Fibroblast of pulmonary artery (primary cell): ENCODE results near the gene STXBP6.

Experiments used
- DNase-seq: peaks from one replicate; pipeline ENCODE4 v3.0.0-alpha.2; 2010; ENCODE audit warnings: low read depth
- H3K4me3 ChIP-seq: replicated peaks from 2 replicates; pipeline ENCODE4 v1.5.1; 2011; ENCODE audit warnings: low read depth, mild to moderate bottlenecking, control low read depth, low read length, moderate library complexity
- CTCF ChIP-seq: IDR thresholded peaks from 2 replicates; pipeline ENCODE4 v1.5.1; 2011; ENCODE audit warnings: mild to moderate bottlenecking, control low read depth, low read length, inconsistent platforms; ENCODE audit errors: missing control alignments

STXBP6 gene

DNA sequence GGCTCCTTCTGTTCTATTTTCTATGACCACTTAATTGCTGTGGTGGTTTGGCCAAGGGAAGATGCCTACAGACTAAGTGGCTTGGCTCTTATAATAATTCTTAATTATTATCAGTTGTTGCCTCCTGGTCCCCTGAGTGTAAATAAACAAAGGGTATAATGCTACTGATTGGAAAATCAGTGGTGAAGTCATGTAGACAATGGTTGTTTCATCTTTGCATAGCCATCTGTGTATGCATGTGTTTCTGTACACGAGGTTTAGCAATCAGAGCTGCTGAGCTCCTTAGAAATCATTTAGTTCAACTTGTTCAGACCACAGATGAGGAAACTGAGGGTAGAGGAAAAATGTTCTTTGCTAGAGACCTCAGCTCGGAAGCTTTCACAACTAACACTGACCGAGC is 152.2 kb downstream of the STXBP6 start:
- TF ChIP-seq CTCF, result no peak

DNA sequence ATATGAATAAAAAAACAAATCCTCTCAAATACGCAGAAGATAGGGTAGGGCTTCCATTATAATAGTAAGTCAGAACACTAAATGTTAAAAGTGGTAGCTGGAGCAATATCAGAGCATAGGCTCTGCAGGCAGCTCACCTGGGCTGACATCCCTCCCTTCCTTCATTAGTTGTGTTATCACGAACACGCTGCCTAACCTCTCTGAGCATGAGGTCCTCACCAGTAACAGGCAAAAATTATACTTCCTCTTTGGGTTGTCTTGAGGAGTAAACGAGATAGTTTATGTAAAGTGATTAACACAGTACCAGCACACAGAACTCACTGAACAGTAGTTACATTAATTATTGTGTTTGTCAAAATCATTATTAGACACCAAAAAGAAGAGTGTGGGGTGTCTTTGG is 154.3 kb downstream of the STXBP6 start:
- DNase-seq, result no peak
- TF ChIP-seq CTCF, result no peak
- H3K4me3 ChIP-seq, result no peak overlapping the region

More for the DNA sequence above, 152.2 kb downstream of the STXBP6 start:
- DNase-seq, result no peak
- H3K4me3 ChIP-seq, result no peak overlapping the region

GRCh38 chr14:24895243-24895583 is 154.7 kb downstream of the STXBP6 start:
- peak; percentile 6 for DNase-seq
- TF ChIP-seq CTCF, result no peak

GRCh38 chr14:24894583-24895242 is 155.2 kb downstream of the STXBP6 start:
- no peak overlapping the region for H3K4me3 ChIP-seq
- TF ChIP-seq CTCF, result no peak

More at GRCh38 chr14:24895243-24895583, 154.7 kb downstream of the STXBP6 start:
- H3K4me3 ChIP-seq, result no peak overlapping the region

DNA sequence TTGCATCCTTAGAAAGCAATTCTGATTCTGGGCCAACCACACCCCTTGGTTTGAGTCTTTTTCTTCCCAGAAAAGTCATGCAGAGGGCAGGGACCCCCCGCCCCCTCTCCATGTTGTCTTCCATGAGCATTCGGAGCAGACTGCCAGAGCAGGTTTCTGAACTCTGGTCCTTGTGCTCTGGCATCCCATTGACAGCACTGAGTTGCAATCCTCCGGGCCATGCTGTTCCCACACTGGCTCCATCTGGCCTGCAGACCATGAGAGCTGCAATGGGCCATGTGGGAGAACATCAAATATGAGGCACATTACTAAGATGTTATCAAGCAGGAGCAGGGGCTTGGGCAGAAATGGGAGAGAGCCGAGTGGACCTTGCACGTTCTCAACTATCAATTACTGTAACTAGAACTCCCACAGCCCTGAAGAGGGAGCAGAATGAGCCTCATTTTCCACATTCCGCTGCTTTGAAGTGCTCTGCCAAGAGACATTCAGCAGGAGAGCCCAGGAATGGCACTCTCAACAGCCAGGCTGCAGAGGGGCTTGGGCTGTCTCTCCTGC is 157.4 kb downstream of the STXBP6 start:
- no peak for DNase-seq
- no peak overlapping the region for H3K4me3 ChIP-seq
- no peak for TF ChIP-seq CTCF

More at GRCh38 chr14:24894583-24895242, 155.2 kb downstream of the STXBP6 start:
- DNase-seq, result no peak

GRCh38 chr14:24891987-24892496 is 157.9 kb downstream of the STXBP6 start:
- no peak for TF ChIP-seq CTCF
- DNase-seq, result no peak
- no peak overlapping the region for H3K4me3 ChIP-seq

GRCh38 chr14:24890716-24891115 is 159.2 kb downstream of the STXBP6 start:
- TF ChIP-seq CTCF, result no peak
- H3K4me3 ChIP-seq, result no peak overlapping the region
- DNase-seq, result no peak
